HG02938 (cell line): ENCODE results near the gene HCLS1.
"Not testable (repeated sequence)": the region's sequence is repeated elsewhere in the genome, so short reads cannot be mapped to it uniquely, and the experiment has no call there.

Source experiments
- ATAC-seq: cut with Tn5 transposase; IDR thresholded peaks from one replicate; pipeline ENCODE4 v1.9.1; 2021; ENCODE audit warnings: mild to moderate bottlenecking, moderate library complexity; ENCODE audit not compliant: unreplicated experiment

Gene HCLS1, protein sequence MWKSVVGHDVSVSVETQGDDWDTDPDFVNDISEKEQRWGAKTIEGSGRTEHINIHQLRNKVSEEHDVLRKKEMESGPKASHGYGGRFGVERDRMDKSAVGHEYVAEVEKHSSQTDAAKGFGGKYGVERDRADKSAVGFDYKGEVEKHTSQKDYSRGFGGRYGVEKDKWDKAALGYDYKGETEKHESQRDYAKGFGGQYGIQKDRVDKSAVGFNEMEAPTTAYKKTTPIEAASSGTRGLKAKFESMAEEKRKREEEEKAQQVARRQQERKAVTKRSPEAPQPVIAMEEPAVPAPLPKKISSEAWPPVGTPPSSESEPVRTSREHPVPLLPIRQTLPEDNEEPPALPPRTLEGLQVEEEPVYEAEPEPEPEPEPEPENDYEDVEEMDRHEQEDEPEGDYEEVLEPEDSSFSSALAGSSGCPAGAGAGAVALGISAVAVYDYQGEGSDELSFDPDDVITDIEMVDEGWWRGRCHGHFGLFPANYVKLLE

DNA sequence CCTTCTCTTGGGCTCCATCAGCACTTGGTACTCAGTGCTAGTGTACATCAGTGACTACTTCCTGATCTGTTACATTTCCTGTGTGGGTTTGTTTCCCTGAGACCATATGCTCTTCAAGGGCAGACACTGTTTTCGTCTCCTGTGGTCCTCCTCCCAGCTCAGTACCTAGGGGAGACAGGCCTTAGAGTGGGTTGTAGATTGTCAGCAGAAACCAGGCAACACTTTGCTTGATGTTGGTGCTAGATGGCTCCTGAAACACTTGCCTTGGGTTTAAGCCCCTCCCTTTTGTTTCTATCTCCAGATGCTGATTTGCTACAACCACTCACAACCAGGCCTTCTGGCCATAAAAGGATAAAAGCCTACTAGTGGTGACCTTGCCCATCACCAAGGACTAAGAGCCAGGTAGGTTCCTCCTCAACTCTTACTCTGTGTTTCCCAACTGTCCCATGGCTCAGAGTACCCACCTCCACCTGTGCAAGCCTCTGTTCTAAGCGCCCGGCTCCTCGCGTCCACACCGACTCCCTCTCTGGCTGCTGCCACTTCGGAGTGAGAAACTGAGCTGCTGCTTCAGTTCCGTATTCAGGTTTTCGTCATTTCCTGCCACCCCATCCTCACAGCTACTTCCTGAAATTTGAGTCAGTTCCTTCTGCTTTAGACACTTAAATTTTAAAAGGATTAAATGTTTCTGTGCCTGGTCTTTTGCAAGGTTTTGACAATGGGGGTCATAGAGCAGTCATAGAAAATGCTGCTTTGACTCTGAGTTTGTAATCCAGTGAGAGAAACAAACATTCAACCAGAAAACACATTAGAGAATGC, at the start of gene HCLS1:
TSS of gene HCLS1 (minus strand) at position 548 of the 816 bp plus-strand sequence. CDS start 2,556 bp downstream, outside the sequence.
- peak; percentile 83 for ATAC-seq

DNA sequence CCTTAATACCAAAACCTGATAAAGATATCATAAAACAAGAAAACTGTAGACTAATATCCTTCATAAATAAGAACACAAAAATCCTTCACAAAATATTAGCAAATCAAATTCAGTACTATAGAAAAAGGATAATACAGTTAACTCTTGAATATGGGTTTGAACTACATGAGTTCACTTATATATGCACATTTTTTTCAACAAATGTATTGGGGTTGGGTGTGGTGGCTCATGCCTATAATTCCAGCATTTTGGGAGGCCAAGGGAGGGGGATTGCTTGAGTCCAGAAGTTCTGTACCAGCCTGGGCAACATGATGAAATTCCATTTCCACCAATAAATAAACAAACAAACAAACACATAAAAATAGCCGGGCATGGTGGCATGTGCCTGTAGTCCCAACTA, 49.6 kb upstream of the HCLS1 start:
- no peak for ATAC-seq

DNA sequence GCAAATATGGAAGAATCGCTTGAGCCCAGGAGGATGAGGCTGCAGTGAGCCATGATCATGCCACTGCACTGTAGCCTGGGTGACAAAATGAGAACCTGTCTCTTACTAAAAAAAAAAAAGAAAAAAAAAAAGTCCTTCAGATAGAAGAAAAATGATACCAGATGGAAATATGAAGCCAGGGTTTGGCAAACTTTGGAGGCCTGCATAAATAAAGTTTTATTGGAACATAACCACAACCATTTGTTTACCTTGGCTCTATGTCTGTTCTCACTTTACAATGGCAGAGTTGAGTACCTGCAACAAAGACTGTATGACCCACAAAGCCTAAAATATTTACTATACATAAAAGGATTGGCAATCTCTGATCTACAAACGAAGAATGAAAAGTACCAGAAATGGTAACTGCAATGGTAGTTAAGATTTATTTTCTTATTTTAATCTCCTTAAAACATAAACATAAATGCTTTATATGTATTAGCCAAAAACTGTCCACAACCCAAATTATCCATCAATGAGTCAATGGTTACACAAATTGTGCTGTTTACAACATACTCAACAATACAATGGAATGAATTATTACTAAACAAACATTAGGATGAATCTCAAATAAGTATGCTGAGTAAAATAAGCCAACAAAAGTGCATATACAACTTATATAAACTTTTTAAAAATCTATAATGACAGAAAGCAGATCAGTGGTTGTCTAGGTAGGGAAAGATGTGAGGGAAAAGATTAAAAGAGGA, 47.0 kb upstream of the HCLS1 start:
- ATAC-seq: no peak

DNA sequence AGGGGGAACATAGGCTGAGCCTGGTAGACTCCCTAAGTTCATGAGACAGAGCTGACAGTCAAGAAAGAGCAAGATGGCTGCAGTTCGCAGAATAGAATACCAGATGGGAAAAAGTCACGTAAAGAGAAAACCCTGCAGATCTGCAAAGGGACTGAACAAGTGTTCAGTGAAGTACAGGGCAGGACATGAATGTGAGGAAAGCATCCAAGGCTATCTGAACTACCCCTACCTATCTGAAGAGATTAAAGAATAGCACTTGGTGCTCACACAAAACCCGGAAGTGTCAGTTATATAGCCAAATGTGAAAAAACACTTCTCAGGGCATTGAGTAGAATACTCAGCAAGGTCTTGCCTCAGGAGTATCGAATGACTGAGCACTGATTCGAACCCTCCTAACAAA, 44.8 kb upstream of the HCLS1 start:
- ATAC-seq: no peak

DNA sequence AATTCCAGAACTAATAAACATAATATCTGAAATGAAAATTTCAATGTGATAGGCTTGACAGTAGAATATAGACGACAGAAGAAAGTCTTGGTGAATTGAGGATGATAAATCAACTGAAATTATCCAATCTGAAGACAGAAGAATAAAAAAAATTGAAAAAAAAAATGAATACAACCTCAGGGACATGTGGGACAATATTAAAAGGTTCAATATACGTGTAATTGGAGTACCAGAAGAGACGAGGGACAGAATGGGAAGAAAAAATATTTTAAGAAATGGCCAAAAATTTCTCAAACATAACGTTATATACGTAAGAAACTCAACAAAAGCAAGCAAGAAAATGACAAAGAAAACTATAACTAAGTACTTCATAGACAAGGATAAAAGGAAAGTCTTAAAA, 43.3 kb upstream of the HCLS1 start:
- ATAC-seq: no peak

DNA sequence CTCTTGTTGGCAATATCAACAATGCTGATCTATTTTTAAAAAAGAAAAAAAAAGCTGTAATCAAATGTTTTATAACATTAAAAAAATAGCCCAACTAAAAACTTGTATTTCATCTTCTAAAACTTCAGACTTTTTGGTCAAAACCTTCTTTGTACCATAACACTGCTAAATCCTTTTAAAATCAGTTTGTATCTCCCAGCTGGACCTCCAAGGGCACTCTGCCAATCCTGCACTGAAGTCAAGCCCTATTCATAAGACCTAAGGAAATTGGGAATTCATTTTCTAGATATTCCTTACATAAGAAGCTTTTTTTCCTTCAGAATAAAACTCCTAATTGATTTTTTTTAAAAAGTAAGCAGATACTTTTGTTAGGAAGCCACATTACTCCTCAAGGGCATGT, 38.2 kb upstream of the HCLS1 start:
- no peak for ATAC-seq

DNA sequence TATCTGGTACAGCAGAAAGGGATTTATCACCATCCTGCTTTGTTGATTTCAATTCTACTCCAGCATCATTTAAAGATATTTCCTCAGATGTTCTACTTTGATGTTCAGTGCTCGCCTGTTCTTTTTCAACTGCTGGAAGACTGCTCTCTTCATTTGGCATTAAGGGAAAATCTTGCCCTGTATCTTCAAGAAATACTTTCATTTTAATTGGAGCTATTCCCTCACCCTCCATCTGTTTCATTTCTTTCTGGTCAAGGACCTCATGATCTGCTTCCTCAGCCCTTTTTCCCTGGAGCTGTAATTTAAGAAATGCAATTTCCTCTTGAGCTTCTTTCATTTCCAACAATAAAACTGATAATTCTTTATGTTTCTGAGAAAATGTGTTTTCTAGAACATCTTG, 37.8 kb upstream of the HCLS1 start:
- ATAC-seq: no peak

DNA sequence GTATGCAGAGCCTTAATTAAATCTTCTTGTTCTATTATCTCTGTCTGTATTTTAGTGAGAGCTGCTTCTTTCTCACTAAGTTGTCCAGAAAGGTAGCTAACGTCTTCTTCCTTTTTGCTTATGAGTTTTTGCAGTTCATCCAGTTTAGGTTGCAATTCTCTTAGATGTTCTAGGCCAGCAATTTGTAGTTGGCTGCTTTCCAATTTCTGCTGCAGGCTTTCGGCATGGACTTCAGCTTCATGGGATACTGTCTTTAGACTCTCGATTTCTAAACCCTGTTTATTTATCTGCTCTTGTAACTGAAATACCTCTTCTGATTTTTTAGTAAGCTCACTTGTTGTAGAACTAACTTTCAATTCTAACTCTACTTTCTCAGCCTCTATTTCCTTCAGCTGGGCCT, 35.5 kb upstream of the HCLS1 start:
- no peak for ATAC-seq

DNA sequence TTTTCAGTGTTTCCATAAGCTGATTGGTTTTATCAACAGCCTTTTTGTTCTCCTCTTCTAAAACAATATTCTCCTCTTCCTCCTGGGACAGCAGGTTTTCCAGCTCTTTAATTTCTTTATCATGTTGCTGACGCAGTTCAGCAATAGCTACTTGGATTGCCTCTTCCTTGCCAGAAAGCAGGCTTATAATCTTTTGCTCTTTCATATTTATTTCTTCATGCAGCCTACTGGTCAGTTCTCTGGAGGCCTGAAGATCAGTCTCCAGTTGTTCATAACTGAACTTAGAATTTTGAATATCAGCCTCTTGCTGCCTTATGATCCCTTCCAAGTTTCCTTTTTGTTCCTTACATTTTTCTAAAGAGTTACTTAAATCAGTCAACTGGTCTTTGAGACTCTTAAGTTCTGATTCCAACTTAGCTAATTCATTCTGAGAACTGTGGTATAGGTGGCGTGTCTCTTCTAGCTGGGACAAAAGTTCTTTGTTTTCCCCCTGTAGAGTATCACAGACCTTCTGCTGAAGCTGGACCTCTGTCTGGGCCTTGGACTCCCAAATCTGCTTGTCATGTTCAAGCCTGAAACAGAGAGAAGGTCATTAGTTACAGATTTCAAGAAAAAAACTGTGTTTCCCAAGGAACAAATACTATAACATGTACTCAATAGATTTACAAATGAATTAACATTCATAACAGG, 31.5 kb upstream of the HCLS1 start:
- ATAC-seq: no peak

DNA sequence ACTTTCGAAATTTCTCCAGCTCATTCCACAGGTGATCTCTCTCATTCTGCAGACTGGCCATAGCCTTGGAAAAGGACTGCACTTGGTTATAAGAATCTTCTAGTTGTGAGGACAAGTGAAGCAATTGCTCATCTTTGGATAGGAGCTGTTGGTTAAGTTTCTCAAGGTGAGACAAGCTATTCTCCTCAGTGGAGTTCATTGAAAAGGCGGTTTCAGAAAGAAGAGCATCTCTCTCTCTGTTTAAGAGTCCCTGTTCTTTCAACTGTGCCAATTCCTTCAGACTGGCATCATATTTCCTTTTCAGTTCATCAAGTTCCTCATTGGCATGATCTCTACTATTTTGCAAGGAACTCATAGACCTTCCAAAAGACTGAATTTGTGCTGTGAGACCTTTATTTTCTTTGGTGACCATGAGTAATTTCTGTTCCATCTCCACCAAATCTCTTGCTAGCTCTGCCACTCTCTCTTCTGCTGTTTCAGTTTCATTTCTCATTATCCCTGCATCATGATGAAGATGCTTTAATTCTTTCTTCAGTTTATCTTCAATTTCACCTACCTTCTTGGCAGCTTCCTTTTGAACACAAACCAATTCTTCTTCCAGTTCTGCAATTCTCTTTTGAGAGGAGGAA, 30.2 kb upstream of the HCLS1 start:
- ATAC-seq: peak; percentile 90

DNA sequence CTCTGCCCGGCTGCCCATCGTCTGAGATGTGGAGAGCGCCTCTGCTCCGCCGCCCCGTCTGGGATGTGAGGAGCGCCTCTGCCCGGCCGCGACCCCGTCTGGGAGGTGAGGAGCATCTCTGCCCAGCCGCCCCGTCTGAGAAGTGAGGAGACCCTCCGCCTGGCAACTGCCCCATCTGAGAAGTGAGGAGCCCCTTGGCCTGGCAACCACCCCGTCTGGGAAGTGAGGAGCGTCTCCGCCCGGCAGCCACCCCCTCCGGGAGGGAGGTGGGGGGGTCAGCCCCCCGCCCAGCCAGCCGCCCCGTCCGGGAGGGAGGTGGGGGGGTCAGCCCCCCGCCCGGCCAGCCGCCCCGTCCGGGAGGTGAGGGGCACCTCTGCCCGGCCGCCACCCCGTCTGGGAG, 28.0 kb upstream of the HCLS1 start:
- not testable (repeated sequence) for ATAC-seq

DNA sequence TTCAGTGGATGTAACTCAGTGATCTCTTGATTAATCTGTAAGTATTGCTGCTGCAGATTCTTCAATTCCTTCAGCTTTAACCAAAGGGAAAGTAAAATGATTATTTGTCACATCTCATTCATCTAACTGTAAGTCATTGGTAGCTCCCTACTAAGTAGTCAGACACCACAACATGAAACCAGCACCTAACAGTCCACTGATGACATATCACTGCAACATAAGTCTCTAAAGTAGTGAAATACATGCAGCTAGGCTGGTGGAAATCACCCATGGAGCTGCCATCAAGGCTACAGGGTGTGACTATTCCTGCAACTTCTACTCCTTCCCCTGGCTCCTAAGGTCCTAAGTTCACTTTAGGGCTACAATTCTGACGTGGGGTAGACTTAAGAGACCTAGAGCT, 21.1 kb upstream of the HCLS1 start:
- no peak for ATAC-seq

DNA sequence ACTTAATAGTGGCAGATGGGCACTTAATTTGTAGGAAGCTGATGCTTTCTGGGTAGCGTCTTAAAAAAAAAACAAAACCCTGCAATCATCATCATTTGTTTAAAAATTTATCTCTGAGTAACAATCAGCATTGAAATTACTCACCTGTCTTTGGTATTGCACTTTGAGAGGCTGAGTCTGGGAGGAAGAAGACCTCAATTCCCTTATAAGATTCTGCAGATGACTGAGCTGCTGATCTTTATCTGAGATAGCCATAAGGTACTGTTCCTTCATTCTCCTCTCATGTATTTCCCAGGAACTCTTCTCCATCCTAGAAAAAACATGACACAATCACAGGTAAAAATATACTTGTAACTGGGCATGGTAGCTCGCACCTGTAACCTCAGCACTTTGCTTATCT, 16.4 kb upstream of the HCLS1 start:
- no peak for ATAC-seq

DNA sequence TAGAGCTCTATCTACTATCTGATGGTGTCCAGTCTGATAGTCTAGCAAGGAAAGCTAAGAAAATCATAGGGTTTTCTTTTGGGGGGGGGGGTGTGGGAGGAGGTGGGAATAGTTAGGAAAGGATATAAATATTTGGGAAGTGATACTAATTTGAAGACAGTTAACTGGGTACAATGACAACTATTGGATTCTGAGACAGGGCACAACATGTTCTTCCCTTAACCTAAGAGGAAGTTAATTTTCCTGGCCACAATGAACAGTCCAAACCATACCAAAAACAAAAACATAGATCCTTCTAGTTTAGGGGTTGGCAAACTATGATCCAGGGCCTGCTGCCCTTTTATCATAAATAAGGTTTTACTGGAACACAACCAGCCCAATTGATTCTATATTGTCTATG, 10.0 kb upstream of the HCLS1 start:
- no peak for ATAC-seq

DNA sequence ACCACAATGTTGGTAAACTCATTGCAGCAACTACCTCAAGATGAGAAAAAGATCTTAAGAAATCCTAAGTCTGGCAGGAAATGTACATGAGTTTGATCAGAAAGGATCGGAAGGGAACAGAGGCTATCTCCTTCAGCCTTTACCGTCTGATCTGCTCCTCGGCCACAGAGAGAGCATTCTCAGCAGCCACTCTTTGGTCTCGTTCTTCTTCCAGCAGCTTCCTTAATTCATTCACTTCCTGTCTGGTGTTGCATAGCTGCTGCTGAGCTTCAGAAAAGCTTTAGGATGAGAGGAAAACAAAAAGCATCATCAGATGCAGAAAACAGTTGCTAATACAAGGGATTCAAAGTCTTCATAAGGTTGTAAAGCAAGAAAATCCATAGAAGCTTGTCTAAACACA, 6.6 kb upstream of the HCLS1 start:
- no peak for ATAC-seq

DNA sequence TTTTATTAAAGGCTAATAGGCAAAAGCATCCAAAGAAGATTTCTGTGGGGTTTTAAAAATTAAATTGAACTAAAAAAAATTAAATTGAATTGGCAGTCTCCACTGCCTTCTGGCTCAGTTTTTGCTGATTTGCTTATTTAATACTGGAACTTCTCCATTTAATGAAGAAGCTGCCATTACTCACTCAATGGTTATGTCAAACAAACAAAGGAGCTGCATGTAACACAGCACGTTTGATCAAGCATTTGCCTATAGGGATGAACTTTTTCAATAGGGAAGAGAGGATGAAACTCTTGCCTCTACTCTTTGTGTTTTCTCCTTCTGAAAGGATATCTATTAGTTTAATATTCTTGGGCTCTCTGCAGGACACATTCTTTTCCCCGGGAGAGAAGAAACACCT, 4.8 kb upstream of the HCLS1 start:
- ATAC-seq: no peak

DNA sequence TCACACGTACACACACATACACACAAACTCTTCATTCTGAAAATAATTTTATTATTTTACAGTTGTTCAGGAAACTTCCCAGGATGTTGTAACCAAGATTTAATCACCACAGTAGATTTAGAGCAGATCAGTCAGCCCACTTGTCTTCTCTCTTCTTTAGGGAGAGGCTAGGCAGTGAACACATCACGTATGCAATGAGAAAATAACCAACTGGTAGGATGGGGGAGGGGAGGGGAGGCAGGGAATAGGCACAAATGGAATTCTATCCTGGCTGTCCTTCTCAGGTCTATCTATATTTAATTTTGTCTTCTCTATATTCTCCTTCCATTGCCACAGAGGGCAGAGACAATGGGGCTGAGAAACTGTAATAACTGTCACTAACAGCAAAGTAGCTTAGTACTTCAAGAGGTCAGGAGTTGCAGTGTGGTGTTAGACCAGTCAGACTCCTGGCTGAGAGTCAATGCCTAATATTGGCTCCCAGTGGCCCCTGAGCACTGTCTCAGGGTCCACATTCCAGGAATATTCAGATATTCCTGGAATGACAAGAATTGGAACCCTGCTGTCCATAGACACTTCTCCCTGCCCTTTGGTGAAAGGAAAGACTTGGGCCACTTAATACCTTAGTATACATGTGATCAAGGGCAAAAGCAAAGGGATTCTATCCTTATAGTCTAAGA, 2.6 kb upstream of the HCLS1 start:
- no peak for ATAC-seq

DNA sequence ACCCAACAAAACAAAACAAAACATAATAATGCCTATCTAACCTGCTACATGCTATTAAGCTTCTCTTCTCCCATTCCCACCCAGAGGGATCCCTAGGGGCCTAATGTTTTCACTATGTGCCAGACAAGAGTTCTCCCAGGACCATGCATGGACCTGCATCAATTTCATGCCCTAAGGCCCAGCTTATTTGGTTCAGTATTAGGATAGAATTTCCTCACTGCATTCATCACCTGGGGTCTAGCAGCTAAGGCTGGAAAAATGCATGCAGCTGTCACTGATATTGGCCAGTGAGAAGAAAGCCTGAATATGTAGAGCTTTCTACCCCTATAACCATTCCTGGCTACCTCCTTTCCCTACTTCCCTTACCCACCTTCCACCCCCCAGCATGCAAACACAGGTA, 2.0 kb upstream of the HCLS1 start:
- no peak for ATAC-seq

DNA sequence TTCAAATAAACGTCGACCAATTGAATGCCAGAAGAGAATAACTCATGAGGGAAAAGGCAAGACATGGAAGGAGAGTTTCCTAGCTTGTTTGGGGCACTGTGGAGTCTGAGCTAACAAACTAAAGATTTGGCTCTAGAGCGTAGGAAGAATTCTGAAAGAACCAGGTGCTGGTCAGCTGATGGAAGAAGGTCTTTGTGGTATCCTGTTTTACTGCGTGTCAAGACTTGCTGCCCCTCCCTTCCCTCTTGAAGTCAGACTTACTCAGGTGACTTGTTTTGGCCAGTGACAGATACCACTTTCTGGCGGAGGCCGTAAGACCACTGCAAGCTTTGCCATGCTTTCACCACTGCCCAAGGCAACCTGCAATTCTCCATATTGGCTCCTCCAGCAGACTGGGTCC, 673 bp upstream of the HCLS1 start:
- ATAC-seq: no peak

DNA sequence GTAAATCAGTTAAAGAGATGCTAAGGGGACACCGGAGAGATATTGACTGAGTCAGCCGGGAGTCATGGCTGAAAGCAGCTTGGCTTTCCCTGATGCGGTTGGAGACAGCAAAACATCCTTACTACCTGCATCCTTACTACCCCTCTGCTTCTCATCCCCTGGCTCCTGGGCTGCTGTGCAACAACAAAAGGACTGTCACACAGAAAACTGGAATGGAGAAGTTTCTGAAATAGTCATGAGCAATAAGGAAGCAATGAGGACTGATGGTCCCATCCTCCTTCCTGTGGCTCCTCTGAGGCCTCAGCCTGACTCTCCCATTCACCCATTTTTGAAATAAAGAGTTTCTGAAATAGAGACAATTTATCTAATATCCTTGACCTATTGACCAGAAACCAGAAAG, 1.1 kb downstream of the HCLS1 start:
- ATAC-seq: no peak
